Measurements from ENCODE around the gene SYT17.

GRCh38 chr16:19174478-19174877 is 6.4 kb downstream of the SYT17 start:
- TF ChIP-seq ZSCAN30 (tag by site-specific recombination; IDR thresholded peaks at IDR 0.05) = no peak
- no peak for TF ChIP-seq REST (tag by site-specific recombination; IDR thresholded peaks at IDR 0.05)
- no peak for TF ChIP-seq PBX3 (CRISPR knock-in tag; IDR thresholded peaks at IDR 0.05)
- no peak for TF ChIP-seq ZNF274 (IDR thresholded peaks at IDR 0.05; ENCODE audit: low read length)
- TF ChIP-seq ZNF274 (tag by site-specific recombination; IDR thresholded peaks at IDR 0.05; ENCODE audit: borderline replicate concordance) = no peak
- TF ChIP-seq, protein P1, sequence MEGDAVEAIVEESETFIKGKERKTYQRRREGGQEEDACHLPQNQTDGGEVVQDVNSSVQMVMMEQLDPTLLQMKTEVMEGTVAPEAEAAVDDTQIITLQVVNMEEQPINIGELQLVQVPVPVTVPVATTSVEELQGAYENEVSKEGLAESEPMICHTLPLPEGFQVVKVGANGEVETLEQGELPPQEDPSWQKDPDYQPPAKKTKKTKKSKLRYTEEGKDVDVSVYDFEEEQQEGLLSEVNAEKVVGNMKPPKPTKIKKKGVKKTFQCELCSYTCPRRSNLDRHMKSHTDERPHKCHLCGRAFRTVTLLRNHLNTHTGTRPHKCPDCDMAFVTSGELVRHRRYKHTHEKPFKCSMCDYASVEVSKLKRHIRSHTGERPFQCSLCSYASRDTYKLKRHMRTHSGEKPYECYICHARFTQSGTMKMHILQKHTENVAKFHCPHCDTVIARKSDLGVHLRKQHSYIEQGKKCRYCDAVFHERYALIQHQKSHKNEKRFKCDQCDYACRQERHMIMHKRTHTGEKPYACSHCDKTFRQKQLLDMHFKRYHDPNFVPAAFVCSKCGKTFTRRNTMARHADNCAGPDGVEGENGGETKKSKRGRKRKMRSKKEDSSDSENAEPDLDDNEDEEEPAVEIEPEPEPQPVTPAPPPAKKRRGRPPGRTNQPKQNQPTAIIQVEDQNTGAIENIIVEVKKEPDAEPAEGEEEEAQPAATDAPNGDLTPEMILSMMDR (tag by site-specific recombination; IDR thresholded peaks at IDR 0.05) = no peak
- TF ChIP-seq ZNF16 (tag by site-specific recombination; IDR thresholded peaks at IDR 0.05; ENCODE audit: low read depth) = no peak
- no peak for TF ChIP-seq ZEB2 (tag by site-specific recombination; IDR thresholded peaks at IDR 0.05)
- TF ChIP-seq ZNF626 (tag by site-specific recombination; IDR thresholded peaks at IDR 0.05) = no peak
- no peak for TF ChIP-seq BCL11A (tag by site-specific recombination; IDR thresholded peaks at IDR 0.05; ENCODE audit: low read depth)
- TF ChIP-seq, protein P2, sequence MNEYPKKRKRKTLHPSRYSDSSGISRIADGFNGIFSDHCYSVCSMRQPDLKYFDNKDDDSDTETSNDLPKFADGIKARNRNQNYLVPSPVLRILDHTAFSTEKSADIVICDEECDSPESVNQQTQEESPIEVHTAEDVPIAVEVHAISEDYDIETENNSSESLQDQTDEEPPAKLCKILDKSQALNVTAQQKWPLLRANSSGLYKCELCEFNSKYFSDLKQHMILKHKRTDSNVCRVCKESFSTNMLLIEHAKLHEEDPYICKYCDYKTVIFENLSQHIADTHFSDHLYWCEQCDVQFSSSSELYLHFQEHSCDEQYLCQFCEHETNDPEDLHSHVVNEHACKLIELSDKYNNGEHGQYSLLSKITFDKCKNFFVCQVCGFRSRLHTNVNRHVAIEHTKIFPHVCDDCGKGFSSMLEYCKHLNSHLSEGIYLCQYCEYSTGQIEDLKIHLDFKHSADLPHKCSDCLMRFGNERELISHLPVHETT (tag by site-specific recombination; IDR thresholded peaks at IDR 0.05) = no peak
